Trophoblast cell (in vitro differentiated cells and primary cell): Measurements from ENCODE around the gene NOC2L.
A peak's percentile ranks its signal among the peaks of the same experiment; 100 is the strongest.

ENCODE experiments used
- DNase-seq, 2 donors: peaks; one replicate each; pipeline ENCODE4 v3.0.0-alpha.2; 2016
- H2AFZ ChIP-seq: 2 replicates; pipeline ENCODE4 v1.6.1; 2013; ENCODE audit warnings: low read length, moderate library complexity, mild to moderate bottlenecking; ENCODE audit not compliant: insufficient read depth, poor library complexity
- H2AK5ac ChIP-seq: 2 replicates; pipeline ENCODE4 v1.6.1; 2013; ENCODE audit warnings: mild to moderate bottlenecking, low read length
- H2BK120ac ChIP-seq: 2 replicates; pipeline ENCODE4 v1.6.1; 2013; ENCODE audit warnings: low read length, mild to moderate bottlenecking, moderate library complexity; ENCODE audit not compliant: insufficient read depth, poor library complexity
- H2BK12ac ChIP-seq: 2 replicates; pipeline ENCODE4 v1.6.1; 2013; ENCODE audit warnings: mild to moderate bottlenecking, low read length, moderate library complexity
- H2BK5ac ChIP-seq: 2 replicates; pipeline ENCODE4 v1.6.1; 2013; ENCODE audit warnings: low read length, low read depth, moderate library complexity, mild to moderate bottlenecking; ENCODE audit not compliant: poor library complexity
- H3K14ac ChIP-seq: 2 replicates; pipeline ENCODE4 v1.6.1; 2013; ENCODE audit warnings: mild to moderate bottlenecking, low read length
- H3K18ac ChIP-seq: 2 replicates; pipeline ENCODE4 v1.6.1; 2013; ENCODE audit warnings: mild to moderate bottlenecking, low read length
- H3K23ac ChIP-seq: 2 replicates; pipeline ENCODE4 v1.6.1; 2013; ENCODE audit warnings: low read length
- H3K27ac ChIP-seq: 2 replicates; pipeline ENCODE4 v1.5.1; 2013; ENCODE audit warnings: low read depth, mild to moderate bottlenecking, inconsistent platforms, low read length, moderate library complexity
- H3K27me3 ChIP-seq: 2 replicates; pipeline ENCODE4 v1.6.1; 2013; ENCODE audit warnings: inconsistent platforms, mild to moderate bottlenecking, low read length, moderate library complexity; ENCODE audit not compliant: insufficient read depth
- H3K36me3 ChIP-seq, 2 experiments: 1 replicate in 1 of 2; 2 replicates in 1 of 2; pipeline ENCODE4 v1.6.1; 2013; ENCODE audit warnings: low read length in 2 of 2, mild to moderate bottlenecking in 2 of 2, moderate library complexity in 1 of 2; ENCODE audit not compliant: insufficient read depth in 2 of 2, control insufficient read depth in 1 of 2
- H3K4ac ChIP-seq: 2 replicates; pipeline ENCODE4 v1.6.1; 2013; ENCODE audit warnings: low read depth, mild to moderate bottlenecking, low read length, moderate library complexity
- H3K4me1 ChIP-seq, 2 experiments: 1 replicate in 1 of 2; 2 replicates in 1 of 2; pipeline ENCODE4 v1.6.1; 2013; ENCODE audit warnings: low read length in 2 of 2, mild to moderate bottlenecking in 2 of 2, moderate library complexity in 1 of 2; ENCODE audit not compliant: insufficient read depth in 2 of 2, control insufficient read depth in 1 of 2
- H3K4me2 ChIP-seq: 2 replicates; pipeline ENCODE4 v1.6.1; 2013; ENCODE audit warnings: inconsistent platforms, mild to moderate bottlenecking, low read length, moderate library complexity
- H3K4me3 ChIP-seq: 2 replicates; pipeline ENCODE4 v1.5.1; 2013; ENCODE audit warnings: mild to moderate bottlenecking, low read depth, low read length, inconsistent platforms
- H3K79me1 ChIP-seq: one replicate; pipeline ENCODE4 v1.6.1; 2013; ENCODE audit warnings: low read length
- H3K79me2 ChIP-seq: 2 replicates; pipeline ENCODE4 v1.6.1; 2013; ENCODE audit warnings: low read length, mild to moderate bottlenecking; ENCODE audit not compliant: control insufficient read depth, insufficient read depth, poor library complexity
- H3K9ac ChIP-seq: 2 replicates; pipeline ENCODE4 v1.6.1; 2013; ENCODE audit warnings: mild to moderate bottlenecking, low read length
- H3K9me3 ChIP-seq: 2 replicates; pipeline ENCODE4 v1.6.1; 2013; ENCODE audit warnings: low read depth, mild to moderate bottlenecking, control low read depth, inconsistent platforms, low read length; ENCODE audit not compliant: insufficient read depth
- H4K12ac ChIP-seq: 2 replicates; pipeline ENCODE4 v1.6.1; 2013; ENCODE audit warnings: low read depth, mild to moderate bottlenecking, low read length, moderate library complexity
- H4K8ac ChIP-seq: 2 replicates; pipeline ENCODE4 v1.6.1; 2013; ENCODE audit warnings: low read depth, mild to moderate bottlenecking, low read length, moderate library complexity
- H4K91ac ChIP-seq: one replicate; pipeline ENCODE4 v1.6.1; 2013; ENCODE audit warnings: low read depth, mild to moderate bottlenecking, low read length, moderate library complexity
- WGBS: extraction: QIAGEN DNeasy Blood & Tissue Kit; methylation state at CpG from one replicate; pipeline ENCODE4 v1.1.7; 2013; ENCODE audit warnings: missing lambda C conversion rate; ENCODE audit not compliant: insufficient read length, insufficient coverage; ENCODE audit errors: extremely low coverage; 5-methylcytosine and 5-hydroxymethylcytosine counted together

NOC2L gene

GRCh38 chr1:924656-925560 is 34.1 kb downstream of the NOC2L start:
- peaks cover 15% of the 10 kb centered on the region for H3K27me3 ChIP-seq
- H3K79me2 ChIP-seq: peaks cover 3% of the 10 kb centered on the region
- peak overlapping the region; percentile 2 for H2BK120ac ChIP-seq
- peak overlapping the region; percentile 55 for H4K8ac ChIP-seq
- H3K4ac ChIP-seq: no peak overlapping the region
- H3K18ac ChIP-seq: peak overlapping the region; percentile 59
- H2BK5ac ChIP-seq: peak overlapping the region; percentile 12
- peak overlapping the region; percentile 82 for H3K4me3 ChIP-seq
- H3K4me2 ChIP-seq: peak overlapping the region; percentile 80
- peak overlapping the region; percentile 70 for H3K14ac ChIP-seq
- peak overlapping the region; percentile 68 for H3K9ac ChIP-seq
- no peak overlapping the region for H3K23ac ChIP-seq
- peaks cover 21 to 36% of the 10 kb centered on the region in 2 experiments for H3K4me1 ChIP-seq
- H3K79me1 ChIP-seq: peaks cover 10% of the 10 kb centered on the region
- no peak overlapping the region for H2AK5ac ChIP-seq
- H2BK12ac ChIP-seq: no peak overlapping the region
- DNase-seq: no peak
- H3K27ac ChIP-seq: peak overlapping the region; percentile 5
- H4K12ac ChIP-seq: no peak overlapping the region
- H4K91ac ChIP-seq: peak overlapping the region; percentile 83
- peak overlapping the region; percentile 15 for H2AFZ ChIP-seq
- WGBS: no CpG with 5 or more reads among the region's 120 CpGs
- H3K36me3 ChIP-seq: peaks cover 7 to 8% of the 10 kb centered on the region in 2 experiments
- peaks cover 9% of the 10 kb centered on the region for H3K9me3 ChIP-seq

GRCh38 chr1:923991-924655 is 34.9 kb downstream of the NOC2L start:
- no peak overlapping the region for H4K12ac ChIP-seq
- H3K36me3 ChIP-seq: peaks cover 7 to 8% of the 10 kb centered on the region in 2 experiments
- H3K79me1 ChIP-seq: peaks cover 10% of the 10 kb centered on the region
- H4K91ac ChIP-seq: peak overlapping the region; percentile 83
- no peak overlapping the region for H2BK12ac ChIP-seq
- H3K14ac ChIP-seq: peak overlapping the region; percentile 6
- H3K4me1 ChIP-seq: peaks cover 21 to 38% of the 10 kb centered on the region in 2 experiments
- H2AFZ ChIP-seq: no peak overlapping the region
- peak overlapping the region; percentile 5 for H3K27ac ChIP-seq
- peaks cover 3% of the 10 kb centered on the region for H3K79me2 ChIP-seq
- H2BK120ac ChIP-seq: peak overlapping the region; percentile 2
- WGBS: no CpG with 5 or more reads among the region's 98 CpGs
- H3K18ac ChIP-seq: peak overlapping the region; percentile 44
- peaks cover 12% of the 10 kb centered on the region for H3K9me3 ChIP-seq
- H3K27me3 ChIP-seq: peaks cover 15% of the 10 kb centered on the region
- H3K4me2 ChIP-seq: peak overlapping the region; percentile 80
- H3K23ac ChIP-seq: no peak overlapping the region
- peak overlapping the region; percentile 82 for H3K4me3 ChIP-seq
- no peak overlapping the region for H3K4ac ChIP-seq
- H2AK5ac ChIP-seq: no peak overlapping the region
- no peak overlapping the region for H3K9ac ChIP-seq
- H4K8ac ChIP-seq: peak overlapping the region; percentile 19
- peak overlapping the region; percentile 10 for H2BK5ac ChIP-seq
- no peak for DNase-seq

GRCh38 chr1:923131-923990 is 35.7 kb downstream of the NOC2L start, which contains the start of gene SAMD11:
Gene SAMD11, plus strand, starts transcription at chr1:923923. Its CDS starts 509 bp downstream, at chr1:924432.
- Histone ChIP-seq H3K27me3 (peaks cover 15% of the 10 kb centered on the region), H2BK12ac (peak within 1 kb of the TSS; percentile 0), H3K4me2 (peak within 1 kb of the TSS; percentile 80), H3K4me1 (peaks cover 21 to 38% of the 10 kb centered on the region in 2 experiments), H4K8ac (peak within 1 kb of the TSS; percentile 19), H2BK5ac (peak within 1 kb of the TSS; percentile 10), H3K4me3 (peak within 1 kb of the TSS; percentile 82), H3K4ac (no peak within 1 kb of the TSS), H3K79me1 (peaks cover 10% of the 10 kb centered on the region), H3K36me3 (peaks cover 7 to 8% of the 10 kb centered on the region in 2 experiments), H3K9ac (peak within 1 kb of the TSS; percentile 68), H4K91ac (peak within 1 kb of the TSS; percentile 83), H3K14ac (peak within 1 kb of the TSS; percentile 14), H3K18ac (peak within 1 kb of the TSS; percentile 44), H3K79me2 (peaks cover 3% of the 10 kb centered on the region), H2AK5ac (no peak within 1 kb of the TSS), H2AFZ (no peak within 1 kb of the TSS), H4K12ac (no peak within 1 kb of the TSS), H3K27ac (peak within 1 kb of the TSS; percentile 5), H2BK120ac (peak within 1 kb of the TSS; percentile 54), H3K9me3 (peaks cover 12% of the 10 kb centered on the region), H3K23ac (no peak within 1 kb of the TSS)
- DNase-seq: peak in 1 of 2 donors; percentile 84
- no CpG with 5 or more reads among the region's 72 CpGs for WGBS
